HepG2 (cell line): ENCODE measurements around the gene ATP6V0E2.

Experiments
- BHLHE40 ChIP-seq: IDR thresholded peaks from 2 replicates; pipeline ENCODE4 v1.6.1; 2011; ENCODE audit warnings: low read length, improper control_type of control experiment
- CAMTA2 ChIP-seq: sonication (generic); formaldehyde crosslinking; IDR thresholded peaks from 2 replicates; pipeline ENCODE4 v1.4.0; 2020; ENCODE audit warnings: mild to moderate bottlenecking, missing genetic modification reagents, borderline replicate concordance
- CEBPB ChIP-seq: IDR thresholded peaks from 2 replicates; pipeline ENCODE4 v1.6.1; 2011; ENCODE audit warnings: low read depth, low read length, improper control_type of control experiment, borderline replicate concordance
- NR2F1 ChIP-seq, 2 experiments: fragments of 450-650 bp in 1 of 2; formaldehyde crosslinking in 1 of 2; IDR thresholded peaks; 2 replicates each; pipeline versions ENCODE4 v1.5.0 to v1.6.1; 2016 to 2020; ENCODE audit warnings: mild to moderate bottlenecking in 1 of 2, missing compliant biosample characterization in 1 of 2, missing genetic modification reagents in 1 of 2, moderate library complexity in 1 of 2
- POLR2A ChIP-seq, 2 experiments: IDR thresholded peaks; 2 replicates each; pipeline ENCODE4 v1.6.1; 2011; ENCODE audit warnings: low read depth in 2 of 2, low read length in 2 of 2, mild to moderate bottlenecking in 1 of 2, moderate library complexity in 1 of 2; ENCODE audit not compliant: insufficient read depth in 1 of 2
- SMYD3 ChIP-seq: sonication (generic); formaldehyde crosslinking; IDR thresholded peaks from 2 replicates; pipeline ENCODE4 v1.8.1; 2023; ENCODE audit warnings: mild to moderate bottlenecking, missing genetic modification reagents
- SNAPC2 ChIP-seq: sonication (generic); formaldehyde crosslinking; IDR thresholded peaks from 2 replicates; pipeline ENCODE4 v1.8.1; 2022; ENCODE audit warnings: mild to moderate bottlenecking, missing genetic modification reagents
- TCF7 ChIP-seq: sonication (generic); IDR thresholded peaks from 2 replicates; pipeline ENCODE4 v1.6.1; 2016; ENCODE audit warnings: antibody characterized with exemption, low read depth
- ZBTB7A ChIP-seq: sonication (generic); formaldehyde crosslinking; IDR thresholded peaks from 2 replicates; pipeline ENCODE4 v1.8.0; 2022; ENCODE audit warnings: mild to moderate bottlenecking, missing genetic modification reagents
- ZNF121 ChIP-seq: sonication (generic); formaldehyde crosslinking; IDR thresholded peaks from 2 replicates; pipeline ENCODE4 v1.5.0; 2020; ENCODE audit warnings: mild to moderate bottlenecking, missing genetic modification reagents
- TF ChIP-seq, protein P1 (sequence below): sonication (generic); formaldehyde crosslinking; IDR thresholded peaks from 2 replicates; pipeline ENCODE4 v1.5.0; 2020; ENCODE audit warnings: mild to moderate bottlenecking, missing genetic modification reagents, moderate library complexity
- TF ChIP-seq, protein P2 (sequence below): sonication (generic); formaldehyde crosslinking; IDR thresholded peaks from 2 replicates; pipeline ENCODE4 v1.8.1; 2023; ENCODE audit warnings: mild to moderate bottlenecking, missing genetic modification reagents
- TF ChIP-seq, protein P3 (sequence below): sonication (generic); formaldehyde crosslinking; IDR thresholded peaks from one replicate; pipeline ENCODE4 v1.5.1; 2020; ENCODE audit warnings: mild to moderate bottlenecking, missing genetic modification reagents; ENCODE audit errors: not compliant biosample characterization

DNA sequence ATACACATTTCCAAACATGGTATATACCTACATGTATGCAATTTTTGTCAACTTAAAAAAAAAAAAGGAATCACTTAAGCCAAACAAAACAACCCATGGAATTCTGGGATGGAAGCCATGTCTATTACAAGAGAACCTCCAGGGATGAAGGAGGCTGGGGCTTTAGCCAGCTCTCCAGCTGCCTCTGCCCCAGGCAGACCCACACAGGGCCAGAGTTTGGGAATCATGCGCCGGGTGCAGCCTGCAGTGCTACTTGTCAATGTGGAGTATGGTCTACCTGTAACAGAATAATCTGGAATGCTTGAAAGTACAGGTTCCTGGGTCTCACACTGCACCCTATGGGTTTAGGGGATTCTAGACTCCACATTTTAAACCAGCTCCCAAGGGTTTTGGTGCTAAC lies 10.8 kb downstream of the ATP6V0E2 start:
- TF ChIP-seq CAMTA2 (no peak), POLR2A (IDR thresholded peaks at IDR 0.05; ENCODE audit: insufficient read depth in 1 of 2, low read depth in 2 of 2, low read length in 2 of 2) (no peak), NR2F1 (CRISPR knock-in tag; IDR thresholded peaks at IDR 0.05) (no peak), SMYD3 (no peak), ZNF121 (CRISPR knock-in tag) (no peak), TCF7 (no peak), SNAPC2 (CRISPR knock-in tag) (no peak), ZBTB7A (CRISPR knock-in tag) (no peak), BHLHE40 (no peak), CEBPB (no peak)
- TF ChIP-seq, protein P1, sequence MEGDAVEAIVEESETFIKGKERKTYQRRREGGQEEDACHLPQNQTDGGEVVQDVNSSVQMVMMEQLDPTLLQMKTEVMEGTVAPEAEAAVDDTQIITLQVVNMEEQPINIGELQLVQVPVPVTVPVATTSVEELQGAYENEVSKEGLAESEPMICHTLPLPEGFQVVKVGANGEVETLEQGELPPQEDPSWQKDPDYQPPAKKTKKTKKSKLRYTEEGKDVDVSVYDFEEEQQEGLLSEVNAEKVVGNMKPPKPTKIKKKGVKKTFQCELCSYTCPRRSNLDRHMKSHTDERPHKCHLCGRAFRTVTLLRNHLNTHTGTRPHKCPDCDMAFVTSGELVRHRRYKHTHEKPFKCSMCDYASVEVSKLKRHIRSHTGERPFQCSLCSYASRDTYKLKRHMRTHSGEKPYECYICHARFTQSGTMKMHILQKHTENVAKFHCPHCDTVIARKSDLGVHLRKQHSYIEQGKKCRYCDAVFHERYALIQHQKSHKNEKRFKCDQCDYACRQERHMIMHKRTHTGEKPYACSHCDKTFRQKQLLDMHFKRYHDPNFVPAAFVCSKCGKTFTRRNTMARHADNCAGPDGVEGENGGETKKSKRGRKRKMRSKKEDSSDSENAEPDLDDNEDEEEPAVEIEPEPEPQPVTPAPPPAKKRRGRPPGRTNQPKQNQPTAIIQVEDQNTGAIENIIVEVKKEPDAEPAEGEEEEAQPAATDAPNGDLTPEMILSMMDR (CRISPR knock-in tag), result no peak
- TF ChIP-seq, protein P2, sequence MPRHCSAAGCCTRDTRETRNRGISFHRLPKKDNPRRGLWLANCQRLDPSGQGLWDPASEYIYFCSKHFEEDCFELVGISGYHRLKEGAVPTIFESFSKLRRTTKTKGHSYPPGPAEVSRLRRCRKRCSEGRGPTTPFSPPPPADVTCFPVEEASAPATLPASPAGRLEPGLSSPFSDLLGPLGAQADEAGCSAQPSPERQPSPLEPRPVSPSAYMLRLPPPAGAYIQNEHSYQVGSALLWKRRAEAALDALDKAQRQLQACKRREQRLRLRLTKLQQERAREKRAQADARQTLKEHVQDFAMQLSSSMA (CRISPR knock-in tag), result no peak
- TF ChIP-seq, protein P3, sequence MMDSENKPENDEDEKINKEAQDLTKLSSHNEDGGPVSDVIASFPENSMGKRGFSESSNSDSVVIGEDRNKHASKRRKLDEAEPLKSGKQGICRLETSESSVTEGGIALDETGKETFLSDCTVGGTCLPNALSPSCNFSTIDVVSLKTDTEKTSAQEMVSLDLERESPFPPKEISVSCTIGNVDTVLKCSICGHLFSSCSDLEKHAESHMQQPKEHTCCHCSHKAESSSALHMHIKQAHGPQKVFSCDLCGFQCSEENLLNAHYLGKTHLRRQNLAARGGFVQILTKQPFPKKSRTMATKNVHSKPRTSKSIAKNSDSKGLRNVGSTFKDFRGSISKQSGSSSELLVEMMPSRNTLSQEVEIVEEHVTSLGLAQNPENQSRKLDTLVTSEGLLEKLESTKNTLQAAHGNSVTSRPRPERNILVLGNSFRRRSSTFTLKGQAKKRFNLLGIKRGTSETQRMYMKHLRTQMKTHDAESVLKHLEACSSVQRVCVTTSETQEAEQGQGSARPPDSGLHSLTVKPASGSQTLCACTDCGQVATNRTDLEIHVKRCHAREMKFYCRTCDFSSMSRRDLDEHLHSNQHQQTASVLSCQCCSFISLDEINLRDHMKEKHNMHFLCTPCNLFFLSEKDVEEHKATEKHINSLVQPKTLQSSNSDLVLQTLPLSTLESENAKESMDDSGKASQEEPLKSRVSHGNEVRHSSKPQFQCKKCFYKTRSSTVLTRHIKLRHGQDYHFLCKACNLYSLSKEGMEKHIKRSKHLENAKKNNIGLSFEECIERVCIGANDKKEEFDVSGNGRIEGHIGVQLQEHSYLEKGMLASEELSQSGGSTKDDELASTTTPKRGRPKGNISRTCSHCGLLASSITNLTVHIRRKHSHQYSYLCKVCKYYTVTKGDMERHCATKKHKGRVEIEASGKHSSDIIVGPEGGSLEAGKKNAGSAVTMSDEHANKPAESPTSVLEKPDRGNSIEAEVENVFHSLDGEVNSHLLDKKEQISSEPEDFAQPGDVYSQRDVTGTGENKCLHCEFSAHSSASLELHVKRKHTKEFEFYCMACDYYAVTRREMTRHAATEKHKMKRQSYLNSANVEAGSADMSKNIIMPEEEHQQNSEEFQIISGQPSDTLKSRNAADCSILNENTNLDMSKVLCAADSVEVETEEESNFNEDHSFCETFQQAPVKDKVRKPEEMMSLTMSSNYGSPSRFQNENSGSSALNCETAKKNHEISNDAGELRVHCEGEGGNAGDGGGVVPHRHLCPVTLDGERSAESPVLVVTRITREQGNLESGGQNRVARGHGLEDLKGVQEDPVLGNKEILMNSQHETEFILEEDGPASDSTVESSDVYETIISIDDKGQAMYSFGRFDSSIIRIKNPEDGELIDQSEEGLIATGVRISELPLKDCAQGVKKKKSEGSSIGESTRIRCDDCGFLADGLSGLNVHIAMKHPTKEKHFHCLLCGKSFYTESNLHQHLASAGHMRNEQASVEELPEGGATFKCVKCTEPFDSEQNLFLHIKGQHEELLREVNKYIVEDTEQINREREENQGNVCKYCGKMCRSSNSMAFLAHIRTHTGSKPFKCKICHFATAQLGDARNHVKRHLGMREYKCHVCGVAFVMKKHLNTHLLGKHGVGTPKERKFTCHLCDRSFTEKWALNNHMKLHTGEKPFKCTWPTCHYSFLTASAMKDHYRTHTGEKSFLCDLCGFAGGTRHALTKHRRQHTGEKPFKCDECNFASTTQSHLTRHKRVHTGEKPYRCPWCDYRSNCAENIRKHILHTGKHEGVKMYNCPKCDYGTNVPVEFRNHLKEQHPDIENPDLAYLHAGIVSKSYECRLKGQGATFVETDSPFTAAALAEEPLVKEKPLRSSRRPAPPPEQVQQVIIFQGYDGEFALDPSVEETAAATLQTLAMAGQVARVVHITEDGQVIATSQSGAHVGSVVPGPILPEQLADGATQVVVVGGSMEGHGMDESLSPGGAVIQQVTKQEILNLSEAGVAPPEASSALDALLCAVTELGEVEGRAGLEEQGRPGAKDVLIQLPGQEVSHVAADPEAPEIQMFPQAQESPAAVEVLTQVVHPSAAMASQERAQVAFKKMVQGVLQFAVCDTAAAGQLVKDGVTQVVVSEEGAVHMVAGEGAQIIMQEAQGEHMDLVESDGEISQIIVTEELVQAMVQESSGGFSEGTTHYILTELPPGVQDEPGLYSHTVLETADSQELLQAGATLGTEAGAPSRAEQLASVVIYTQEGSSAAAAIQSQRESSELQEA (CRISPR knock-in tag), result no peak
